Stimulated activated CD4-positive, alpha-beta T cell treated with anti-CD3 and anti-CD28 coated beads, TNF-alpha, amount 100 ng/mL, for 4 hours (primary cell): ENCODE measurements around the gene SPRN.
"Not testable (repeated sequence)": the region's sequence is repeated elsewhere in the genome, so short reads cannot be mapped to it uniquely, and the experiment has no call there.

Experiments used
- DNase-seq, 3 experiments: peaks; one replicate each; pipeline ENCODE4 v3.0.0-alpha.2; 2020; ENCODE audit warnings: low read depth in 3 of 3

Gene SPRN

DNA sequence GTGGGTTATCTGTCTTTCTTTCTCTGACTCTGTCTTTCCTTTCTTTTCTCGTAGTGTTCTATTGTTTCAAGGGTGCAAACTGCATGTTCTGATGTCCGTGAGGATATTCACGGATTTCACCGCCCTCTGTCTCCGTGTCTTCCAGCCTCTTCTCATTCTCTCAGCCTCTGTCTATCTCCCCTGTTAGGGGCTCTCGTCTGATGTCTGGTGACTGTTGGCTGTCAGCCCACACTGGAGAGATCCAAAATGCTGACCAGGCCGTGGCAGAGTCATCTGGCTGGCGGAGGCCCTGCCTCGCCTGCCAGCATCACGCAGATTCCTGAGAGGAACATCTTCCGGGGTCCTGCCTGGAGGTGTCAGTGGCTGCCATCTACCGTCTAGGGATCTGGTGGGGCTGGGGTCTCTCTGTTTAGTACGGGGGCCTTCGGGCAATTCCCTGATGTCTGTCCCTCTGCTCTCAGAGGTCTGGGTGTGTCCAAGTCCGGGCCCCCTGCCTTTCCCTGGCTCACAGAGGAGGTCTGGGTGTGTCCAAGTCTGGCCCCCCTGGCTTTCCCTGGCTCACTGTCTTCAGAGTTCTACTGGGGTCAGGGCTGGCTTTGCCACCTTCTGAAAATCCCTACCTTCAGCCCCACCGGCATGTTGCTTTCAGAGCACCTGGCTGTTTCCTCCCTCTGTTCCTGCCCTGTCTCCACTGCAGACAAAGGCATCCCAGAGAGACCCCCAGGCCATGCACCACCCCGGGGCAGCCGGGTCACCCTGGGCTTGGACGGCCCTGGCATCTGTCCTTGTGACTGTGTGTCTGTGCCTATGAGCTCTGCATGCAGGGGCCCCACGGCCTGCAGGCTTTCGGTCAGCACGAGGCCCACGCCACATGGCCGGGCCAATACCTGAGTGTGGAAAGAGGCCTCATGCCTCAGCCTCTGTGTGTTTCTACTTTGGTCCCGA lies 15.4 kb upstream of the SPRN start:
- DNase-seq: no peak

DNA sequence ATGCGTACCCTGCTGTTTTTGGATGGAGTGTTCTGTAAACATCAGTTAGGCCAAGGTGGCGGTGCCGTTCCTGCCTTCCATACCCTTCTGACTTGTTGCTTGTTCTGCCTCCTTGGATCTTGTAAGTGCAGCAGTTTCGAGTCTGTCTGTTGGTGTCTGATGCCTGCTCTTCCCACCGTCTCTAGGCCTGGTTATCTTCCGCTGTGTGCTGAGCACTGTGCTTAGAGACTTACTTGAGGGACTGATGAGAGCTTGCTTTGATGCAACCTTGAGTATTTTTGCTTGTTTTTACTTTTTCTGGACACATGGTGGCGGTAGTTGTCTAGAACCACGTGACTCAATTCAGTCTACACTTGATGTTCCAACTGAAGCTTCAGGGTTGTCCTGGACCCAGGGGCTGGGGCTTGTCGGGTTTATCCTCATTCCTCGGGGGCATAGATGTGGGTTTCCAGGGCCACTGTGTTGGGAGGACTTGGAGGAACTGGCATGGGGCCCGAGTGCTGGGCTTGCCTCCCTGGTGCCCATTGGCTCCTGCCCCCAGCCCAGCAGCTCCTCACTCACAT lies 14.4 kb upstream of the SPRN start:
- DNase-seq: no peak

DNA sequence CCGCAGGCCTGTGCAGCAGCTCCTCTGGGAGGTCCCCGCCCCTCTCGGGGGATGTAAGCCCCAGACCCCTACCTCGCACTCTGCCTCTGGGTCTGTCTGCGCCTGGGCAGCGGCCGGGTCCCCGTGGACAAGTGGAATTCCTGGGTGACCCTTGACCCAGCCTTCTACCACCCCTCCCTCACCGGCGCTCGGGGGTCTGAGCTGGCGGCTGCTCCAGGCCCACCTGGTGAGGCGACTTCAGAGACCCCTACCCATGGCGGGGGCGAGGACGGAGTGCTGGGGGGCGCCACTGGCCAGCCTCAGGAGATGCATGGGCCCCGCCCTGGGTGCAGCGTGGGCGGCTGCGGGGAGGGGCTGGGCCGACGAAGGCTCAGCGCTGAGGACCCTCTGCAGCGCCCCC lies 8.4 kb upstream of the SPRN start:
- not testable (repeated sequence) for DNase-seq

DNA sequence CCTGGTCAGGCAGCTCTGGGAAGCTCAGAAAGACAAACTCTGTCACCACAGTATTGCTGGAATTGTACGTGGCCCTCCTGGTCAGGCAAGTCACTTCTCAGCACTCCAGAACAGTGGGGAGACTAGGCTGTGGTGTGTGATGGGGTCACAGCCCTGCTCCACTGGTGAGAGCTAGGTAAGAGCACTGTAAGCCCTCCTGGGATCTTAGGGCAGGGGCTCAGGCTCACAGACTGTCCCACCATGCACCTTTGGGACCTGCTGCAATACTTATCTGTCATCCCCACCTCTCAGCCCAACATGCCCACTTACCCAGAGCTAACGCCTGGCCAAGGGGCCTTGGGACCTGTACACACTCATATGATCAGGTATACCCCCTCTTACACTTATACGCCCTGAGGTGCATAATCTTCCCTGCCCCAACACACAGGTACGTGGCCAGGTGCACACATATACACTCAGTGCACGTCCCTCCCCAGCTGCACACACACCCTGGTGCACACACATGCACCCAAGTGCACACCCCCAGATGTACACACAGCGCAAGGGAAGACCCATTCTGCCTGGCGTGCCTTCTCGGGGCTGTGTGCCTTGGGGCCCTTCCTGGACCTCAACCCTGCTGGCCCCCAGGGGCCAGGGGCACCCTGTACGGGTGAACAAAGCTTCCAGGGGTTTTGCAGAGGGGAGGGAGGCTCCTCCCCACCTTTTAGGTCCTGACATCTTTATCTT lies 7.6 kb upstream of the SPRN start:
- not testable (repeated sequence) for DNase-seq

DNA sequence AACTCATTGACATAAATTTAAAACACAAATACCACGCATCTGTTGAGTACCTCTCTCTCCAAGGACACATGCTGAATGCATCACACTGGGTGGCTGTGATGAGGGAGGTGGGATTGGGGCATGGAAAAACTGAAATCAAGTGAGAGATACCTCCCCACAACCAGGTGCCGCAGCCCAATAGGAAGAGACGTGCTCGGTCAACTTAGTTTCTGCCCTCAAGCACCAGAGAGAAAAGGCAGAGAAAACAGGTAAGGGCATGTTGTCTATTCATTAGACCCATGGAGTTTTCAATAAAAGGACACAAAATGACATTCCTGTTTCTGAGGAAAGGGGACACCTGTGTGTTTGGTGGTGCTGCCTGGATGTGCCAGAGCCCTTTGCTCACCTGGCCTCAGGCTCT lies 5.1 kb upstream of the SPRN start:
- not testable (repeated sequence) for DNase-seq

DNA sequence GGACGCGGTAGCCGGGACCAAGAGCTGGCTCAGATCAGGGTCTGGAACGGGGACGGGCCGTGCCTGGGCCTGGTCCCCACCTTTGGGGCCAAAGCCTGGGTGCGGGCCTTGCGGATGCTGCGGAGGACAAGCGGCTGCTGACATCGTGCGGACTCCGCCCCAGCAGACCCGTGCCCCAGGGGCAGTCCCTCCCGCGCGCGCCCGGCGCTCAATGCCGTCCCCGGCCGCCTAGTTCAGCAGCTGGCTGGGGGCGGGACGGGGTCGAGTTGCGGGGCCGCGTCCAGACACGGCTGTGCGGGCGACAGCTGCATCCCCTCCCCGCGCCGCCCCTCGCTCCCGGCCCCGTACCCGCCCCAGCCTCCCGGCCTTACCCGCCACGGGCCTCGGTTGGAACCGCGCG lies 323 bp downstream of the SPRN start:
- not testable (repeated sequence) for DNase-seq

DNA sequence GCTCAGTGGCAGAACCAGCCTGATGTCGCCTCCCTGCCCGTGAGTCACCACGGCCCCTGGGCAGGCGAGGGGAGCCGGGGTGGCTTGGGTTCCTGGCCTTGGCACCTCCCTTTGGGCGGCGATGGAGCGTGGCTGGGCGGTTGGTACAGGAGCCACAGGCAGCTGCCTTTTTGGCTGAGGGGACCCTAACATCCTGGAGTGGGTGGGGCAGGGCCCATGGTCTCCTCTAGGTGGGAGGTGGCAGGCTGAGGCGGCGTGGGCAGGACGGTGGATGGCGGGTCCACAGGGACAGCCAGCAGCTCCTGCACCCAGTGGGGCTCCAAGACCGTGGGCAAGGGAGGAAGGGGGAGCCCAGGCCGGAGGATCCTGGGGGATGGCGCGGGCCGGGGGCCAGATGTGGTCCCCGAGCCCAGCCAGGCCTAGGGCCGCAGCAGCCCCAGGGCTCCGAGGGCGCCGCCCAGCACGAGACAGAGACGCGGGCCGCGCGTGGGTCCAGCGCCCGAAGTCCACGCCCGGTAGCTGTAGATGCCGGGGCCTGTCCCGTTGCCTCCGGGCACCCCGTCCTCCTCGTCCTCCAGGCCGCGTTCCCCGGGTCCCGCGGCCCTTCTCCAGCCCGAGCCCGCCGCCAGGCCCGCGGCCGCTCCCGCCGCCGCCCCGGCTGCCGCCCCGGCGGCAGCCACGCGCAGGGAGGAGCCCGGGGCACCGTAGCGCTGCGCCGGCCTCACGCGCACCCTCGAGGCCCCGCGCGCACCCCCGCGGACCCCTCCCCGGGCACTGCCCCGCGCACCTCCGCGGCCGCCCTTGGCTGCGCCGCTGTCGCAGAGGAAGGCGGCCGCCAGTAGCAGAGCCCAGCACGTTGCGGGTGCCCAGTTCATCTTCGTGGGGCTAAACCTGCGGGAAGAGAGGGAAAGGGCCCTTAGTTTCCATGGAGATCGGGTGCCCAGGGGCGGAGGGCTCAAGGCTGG lies 1.3 kb downstream of the SPRN start:
- DNase-seq: no peak

DNA sequence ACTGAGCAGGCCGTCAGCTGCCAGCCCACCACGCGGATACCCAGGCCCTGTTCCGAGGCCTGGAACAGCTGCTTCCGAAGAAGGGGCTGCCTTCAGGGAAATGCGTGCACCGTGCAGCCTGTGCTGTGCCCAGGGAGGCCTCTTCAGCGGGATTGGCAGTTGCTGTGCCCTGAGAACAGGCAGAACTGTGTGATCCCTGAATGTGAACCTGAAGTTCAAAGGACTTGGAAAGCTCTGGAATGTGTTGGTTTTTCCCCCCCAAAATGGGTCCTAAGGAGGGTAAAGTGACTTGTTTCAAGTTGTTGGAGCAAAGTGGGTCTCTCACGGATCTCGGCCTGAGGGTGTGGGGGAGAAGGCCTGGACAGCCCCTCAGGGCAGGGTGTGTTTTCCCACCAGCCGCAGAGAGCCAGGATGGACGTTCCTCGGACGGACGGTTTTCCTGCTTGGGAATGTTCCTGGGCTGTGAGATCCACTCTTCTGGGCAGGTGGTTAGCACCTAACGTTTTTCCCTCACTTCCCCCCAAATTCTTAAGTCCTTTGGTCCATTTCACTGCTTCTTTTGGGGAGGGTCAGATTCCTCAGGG lies 2.1 kb downstream of the SPRN start:
- DNase-seq: no peak

DNA sequence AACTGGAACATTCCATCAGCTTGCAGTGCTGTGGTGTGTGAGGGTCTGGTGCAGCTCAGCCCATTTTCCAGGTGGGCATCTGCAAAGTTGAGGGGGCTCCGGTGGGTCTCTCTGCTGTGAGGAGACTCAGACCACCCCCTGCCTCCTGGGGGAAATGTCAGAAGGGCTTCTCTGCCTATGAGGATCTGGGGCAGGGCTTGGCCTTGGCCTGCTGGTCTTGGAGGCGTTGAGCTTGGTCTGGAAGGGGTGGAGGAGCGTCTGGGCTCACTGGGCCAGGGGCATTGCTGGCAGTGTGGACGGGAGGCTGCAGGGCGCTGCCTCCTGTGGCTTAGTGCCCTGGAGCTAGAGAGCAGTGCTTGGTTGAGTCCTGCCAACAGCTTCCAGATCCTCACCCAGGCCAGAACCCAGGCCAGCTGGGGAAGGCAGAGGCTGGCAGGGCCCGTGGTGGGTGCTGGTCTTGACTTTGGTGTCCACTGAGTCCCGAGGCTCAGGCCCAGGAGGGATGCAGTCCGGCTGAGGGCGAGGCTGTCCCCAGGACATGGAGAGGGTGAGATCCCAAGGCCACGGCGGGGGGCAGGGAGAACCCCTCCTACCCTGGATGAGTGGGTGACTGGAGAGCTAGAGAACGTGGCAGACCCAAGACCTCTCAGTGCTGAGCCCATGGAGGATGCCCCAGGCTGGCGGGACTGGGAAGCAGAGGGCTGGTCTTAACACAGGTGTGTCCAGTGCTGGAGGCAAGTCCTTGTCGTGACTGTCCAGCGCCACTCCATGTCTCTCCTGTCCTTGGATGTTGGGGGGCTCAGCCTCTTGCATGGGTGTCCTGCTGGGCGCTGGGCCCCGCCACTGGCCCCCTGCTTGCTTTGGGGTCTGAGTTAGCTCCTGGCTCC lies 2.8 kb downstream of the SPRN start:
- DNase-seq: no peak

DNA sequence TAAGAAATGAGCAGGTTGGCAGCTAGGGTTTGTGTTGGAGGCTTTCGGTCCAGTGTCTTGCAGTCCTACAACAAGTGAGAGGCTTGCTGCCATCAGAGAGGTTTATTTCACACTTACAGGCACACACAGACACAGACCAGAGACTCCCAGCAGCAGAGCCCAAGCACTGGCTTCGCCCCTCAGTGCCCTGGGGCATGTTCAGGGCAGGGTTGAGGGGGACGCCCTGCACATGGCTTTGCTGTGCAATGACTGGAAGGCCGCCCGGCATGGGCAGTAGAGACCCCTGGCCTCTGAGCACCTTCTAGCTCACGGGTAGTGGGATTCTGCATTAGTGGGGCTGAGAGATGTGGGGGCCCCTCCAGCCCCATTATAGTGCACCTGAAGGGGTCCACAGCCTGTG lies 3.8 kb downstream of the SPRN start:
- DNase-seq: no peak

DNA sequence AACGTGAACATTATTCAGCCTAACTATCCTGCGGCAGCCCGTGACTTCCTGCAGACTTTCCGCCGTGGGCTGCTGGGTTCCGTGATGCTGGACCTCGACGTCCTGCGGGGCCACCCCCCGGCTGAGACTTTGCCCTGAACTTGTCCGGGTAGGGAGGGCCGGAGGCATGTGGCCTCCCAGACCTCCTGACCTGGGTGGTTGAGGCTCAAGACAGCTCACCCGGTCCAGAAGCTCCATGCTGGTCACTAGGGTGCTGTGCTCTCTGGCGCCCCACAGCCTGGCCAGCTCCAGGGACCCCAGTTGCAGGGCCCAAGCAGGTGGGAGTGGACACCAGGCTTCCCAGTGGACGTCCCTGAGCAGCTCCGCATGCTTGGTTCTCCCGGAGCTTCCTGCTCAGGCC lies 4.4 kb downstream of the SPRN start:
- no peak for DNase-seq

DNA sequence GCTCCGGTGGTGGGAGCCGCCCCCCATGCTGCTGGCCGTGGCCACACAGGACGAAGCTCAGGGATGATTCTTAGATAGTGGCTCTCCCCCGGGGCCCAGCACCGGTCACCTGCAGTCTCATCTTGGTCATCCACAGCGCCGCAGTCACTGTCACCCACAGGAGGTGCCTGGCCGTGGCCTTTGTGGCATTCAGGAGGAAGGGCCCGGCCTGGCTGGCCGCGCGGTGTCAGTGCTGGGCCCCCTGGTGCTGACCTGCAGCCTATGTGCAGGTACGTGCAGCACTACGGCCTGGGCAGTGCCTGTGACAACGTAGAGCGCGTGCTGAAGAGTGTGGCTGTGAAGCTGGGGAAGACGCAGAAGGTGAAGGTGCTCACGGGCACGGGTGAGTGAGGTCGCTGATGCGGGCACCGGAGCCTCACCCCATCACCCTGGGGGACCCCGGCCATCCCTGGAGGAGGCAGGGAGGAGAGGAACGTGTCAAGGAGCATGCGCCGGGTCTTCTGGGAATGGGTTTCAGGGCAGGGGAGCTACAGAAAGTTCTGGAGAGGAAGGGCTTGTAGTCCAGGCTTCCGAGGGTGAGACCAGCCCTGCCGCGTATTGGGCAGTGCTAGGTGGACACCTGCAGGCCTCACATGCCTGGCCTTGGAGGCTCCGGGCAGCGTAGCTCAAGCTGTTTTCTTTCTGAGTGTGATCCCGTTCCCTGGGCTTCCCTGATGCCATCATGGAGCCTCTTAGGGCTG lies 5.0 kb downstream of the SPRN start:
- no peak for DNase-seq

DNA sequence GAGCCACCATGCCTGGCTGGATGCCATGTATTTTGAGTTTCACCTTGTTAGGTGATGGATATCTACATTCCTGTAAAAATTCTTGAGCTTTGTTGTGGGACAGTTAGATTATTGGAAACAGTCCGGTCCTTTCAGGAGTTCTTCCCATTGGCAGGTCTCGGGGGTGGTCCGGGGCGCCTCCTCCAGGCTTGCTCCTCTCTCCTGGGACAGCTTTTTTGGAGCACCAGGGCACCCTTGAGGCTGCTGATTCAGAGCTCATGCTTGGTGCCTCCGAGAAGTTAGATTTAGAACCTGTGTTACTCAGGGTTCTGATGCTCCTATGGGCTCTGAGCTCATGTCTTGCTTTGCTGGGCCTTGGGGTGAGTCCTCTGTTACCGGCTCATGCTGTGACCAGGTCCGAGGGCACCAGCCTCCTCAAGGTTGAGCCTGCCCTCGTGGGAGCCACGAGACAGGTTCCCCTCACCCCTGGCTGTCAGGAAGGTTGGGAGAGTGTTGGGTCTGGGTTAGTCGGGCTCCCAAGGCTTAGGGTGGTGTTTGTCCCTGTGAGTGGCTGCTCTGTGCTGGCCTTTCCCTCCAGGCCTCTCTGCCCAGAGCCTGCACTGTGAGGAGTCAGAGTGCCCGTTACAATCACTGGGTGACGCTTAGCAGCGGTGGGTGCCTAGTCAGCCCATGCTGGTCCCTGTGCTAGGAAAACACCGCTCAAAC lies 6.0 kb downstream of the SPRN start:
- DNase-seq: no peak

DNA sequence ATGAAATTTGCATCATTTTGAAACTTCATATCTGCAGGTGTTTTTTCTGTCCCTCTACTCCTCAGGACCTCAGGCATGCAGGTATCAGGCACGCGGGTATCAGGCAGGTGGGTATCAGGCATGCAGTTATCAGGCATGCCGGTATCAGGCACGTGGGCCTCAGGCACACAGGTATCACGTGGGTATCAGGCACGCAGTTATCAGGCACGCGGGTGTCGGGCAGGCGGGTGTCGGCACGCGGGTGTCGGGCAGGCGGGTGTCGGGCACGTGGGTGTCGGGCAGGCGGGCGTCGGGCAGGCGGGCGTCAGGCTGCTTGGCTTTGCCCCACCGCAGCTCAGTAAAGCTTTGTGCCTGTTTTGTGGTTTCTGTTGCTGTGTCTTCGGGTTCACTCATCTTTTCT lies 8.7 kb downstream of the SPRN start:
- DNase-seq: no peak

DNA sequence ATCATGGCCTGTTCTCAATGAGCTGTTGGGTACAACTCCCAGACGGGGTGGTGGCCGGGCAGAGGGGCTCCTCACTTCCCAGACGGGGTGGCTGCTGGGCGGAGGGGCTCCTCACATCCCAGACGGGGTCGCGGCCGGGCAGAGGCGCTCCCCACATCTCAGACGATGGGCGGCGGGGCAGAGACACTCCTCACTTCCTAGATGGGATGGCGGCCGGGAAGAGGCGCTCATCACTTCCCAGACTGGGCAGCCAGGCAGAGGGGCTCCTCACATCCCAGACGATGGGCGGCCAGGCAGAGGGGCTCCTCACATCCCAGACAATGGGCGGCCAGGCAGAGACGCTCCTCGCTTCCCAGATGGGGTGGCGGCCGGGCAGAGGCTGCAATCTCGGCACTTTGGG lies 10.0 kb downstream of the SPRN start:
- DNase-seq: not testable (repeated sequence)

DNA sequence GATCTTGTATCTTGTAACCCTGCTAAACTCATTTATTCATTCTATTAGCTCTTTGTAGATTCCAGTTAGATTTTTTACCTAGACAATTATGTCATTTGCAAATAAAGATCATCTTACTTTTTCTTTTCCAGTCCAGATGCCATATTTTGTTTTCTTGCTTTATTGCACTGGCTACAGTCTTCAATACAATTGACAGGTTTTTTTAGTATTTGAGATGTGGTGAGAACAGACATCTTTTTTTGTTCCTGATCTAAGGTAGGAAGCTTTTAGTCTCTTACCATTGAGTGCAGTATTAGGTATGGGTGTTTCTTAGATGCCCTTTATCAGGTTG lies 12.1 kb downstream of the SPRN start:
- DNase-seq: no peak

DNA sequence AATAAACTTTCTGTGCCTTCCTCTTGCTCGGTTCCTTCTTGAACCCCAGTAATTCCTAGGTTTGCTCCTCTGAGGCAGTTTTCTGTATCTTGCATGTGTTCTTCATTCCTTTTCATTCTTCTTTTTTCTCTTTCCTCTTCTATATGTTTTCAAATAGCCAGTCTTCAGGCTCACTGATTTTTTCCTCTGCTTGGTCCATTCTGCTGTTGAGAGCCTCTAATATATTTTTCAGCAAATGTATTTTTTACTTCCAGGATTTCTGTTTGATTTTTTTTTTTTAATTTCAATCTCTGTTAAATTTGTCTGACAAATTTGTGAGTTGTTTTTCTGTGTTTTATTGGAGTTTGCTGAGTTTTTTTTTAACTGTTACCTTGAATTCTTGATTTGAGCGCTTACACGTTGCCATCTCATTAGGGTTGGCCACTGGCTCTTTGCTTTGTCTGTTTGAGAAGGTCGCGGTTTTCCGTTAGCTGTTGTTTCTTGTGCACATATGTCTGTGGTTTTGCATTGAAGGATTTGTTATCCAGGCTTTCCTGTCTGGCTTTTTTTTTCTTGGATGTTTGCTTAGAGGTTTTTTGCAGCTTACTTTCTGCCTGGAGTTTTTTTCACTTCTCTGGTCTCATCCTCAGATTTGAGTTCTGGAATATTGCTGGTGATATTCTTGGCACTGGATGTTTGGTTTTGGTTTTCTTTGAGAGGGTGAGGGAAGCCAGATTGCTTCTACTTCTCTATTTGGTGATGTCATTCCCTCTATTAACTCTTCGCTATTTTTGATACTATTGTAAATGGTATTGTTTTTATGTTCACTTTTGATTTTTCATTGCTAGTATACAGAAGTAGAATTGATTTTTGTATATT lies 12.7 kb downstream of the SPRN start:
- DNase-seq: no peak
